Vagina (tissue), 2 donors: ENCODE data around the gene MCF2L.

Experiments used
- POLR2A ChIP-seq, 2 donors: fragments of 450-650 bp; IDR thresholded peaks; one replicate each; pipeline ENCODE4 v1.6.1; 2017; ENCODE audit warnings: antibody characterized with exemption in 2 of 2, mild to moderate bottlenecking in 2 of 2, moderate library complexity in 2 of 2
- POLR2AphosphoS5 ChIP-seq, 2 donors: sonication (generic); formaldehyde crosslinking; IDR thresholded peaks; one replicate each; pipeline ENCODE4 v1.9.0; 2017; ENCODE audit warnings: antibody characterized with exemption in 2 of 2, mild to moderate bottlenecking in 2 of 2, low read depth in 1 of 2; ENCODE audit not compliant: insufficient read depth in 1 of 2
- TF ChIP-seq, protein P1 (sequence below), 3 experiments: fragments of 450-650 bp in 2 of 3; fragments of 200-600 bp in 1 of 3; sonication (generic) in 1 of 3; IDR thresholded peaks; one replicate each; pipeline ENCODE4 v1.5.1; 2017 to 2019; ENCODE audit warnings: antibody characterized with exemption in 3 of 3, mild to moderate bottlenecking in 2 of 3, moderate library complexity in 2 of 3

DNA sequence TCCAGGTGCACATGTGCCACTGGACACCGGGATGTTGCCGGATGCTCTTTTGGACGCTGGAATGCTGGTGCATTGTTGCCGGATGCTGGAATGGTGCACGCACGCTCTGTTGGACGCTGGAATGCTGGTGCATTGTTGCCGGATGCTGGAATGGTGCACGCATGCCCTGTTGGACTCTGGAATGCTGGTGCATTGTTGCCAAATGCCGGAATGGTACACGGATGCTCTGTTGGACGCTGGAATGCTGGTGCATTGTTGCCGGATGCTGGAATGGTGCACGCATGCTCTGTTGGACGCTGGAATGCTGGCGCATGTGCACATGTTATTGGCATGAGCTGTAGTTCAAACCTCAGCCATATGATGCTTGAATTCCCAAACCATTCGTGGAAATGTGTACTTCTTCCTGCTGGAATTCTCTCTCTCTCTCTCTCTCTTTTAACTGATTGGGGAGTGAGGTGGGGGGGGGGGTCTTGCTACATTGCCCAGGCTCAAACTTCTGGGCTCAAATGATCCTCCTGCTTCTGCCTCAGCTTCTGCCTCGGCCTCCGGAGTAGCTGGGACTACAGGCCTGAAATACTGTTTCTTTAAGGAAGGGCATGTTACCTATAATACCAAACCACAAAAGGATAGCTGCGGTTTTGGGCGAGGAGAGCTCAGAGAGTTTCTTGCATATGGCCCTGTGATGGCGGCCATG is 1.2 kb upstream of the MCF2L start:
- TF ChIP-seq, protein P1, sequence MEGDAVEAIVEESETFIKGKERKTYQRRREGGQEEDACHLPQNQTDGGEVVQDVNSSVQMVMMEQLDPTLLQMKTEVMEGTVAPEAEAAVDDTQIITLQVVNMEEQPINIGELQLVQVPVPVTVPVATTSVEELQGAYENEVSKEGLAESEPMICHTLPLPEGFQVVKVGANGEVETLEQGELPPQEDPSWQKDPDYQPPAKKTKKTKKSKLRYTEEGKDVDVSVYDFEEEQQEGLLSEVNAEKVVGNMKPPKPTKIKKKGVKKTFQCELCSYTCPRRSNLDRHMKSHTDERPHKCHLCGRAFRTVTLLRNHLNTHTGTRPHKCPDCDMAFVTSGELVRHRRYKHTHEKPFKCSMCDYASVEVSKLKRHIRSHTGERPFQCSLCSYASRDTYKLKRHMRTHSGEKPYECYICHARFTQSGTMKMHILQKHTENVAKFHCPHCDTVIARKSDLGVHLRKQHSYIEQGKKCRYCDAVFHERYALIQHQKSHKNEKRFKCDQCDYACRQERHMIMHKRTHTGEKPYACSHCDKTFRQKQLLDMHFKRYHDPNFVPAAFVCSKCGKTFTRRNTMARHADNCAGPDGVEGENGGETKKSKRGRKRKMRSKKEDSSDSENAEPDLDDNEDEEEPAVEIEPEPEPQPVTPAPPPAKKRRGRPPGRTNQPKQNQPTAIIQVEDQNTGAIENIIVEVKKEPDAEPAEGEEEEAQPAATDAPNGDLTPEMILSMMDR (IDR thresholded peaks at IDR 0.05), result no peak
- TF ChIP-seq POLR2A (IDR thresholded peaks at IDR 0.05), result no peak
- TF ChIP-seq POLR2AphosphoS5 (IDR thresholded peaks at IDR 0.05; ENCODE audit: insufficient read depth in 1 of 2, low read depth in 1 of 2), result no peak
